ENCODE measurements around the gene OR2T4. TPM values are rescaled to one million over a fixed set of nuclear protein-coding genes. Genes with fewer than 3 reads are reported as not detected.

OR2T4 gene
- total RNA-seq, 3 donors from 2014 or later, result not detected

DNA sequence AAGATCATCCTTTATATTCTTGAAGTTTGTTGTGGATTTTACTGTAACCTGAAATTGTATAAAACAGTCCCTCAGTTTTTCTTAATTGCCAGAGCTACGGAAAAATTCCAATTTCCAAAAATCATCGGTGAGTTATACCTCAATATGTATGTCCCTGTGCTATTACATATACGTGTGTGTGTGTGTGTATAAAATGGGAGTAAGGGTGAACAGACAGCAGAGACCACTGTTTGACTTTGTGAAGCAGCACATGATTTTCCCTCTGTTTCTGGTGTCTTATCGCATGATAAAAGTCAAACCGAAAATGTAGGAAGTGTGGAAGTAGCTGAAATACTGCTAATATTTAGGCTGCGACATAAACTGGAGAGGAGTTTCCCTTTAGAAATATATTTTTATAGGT lies 42.6 kb downstream of the OR2T4 start:
- DNase-seq (no peak), ATAC-seq (no peak)
- peaks cover 3% of the 10 kb centered on the region for H3K9me3 Mint-ChIP-seq
- H3K4me1 Mint-ChIP-seq (ENCODE audit: low read depth), result no peaks in the 10 kb centered on the region
- H3K36me3 Mint-ChIP-seq (ENCODE audit: insufficient read depth), result no peaks in the 10 kb centered on the region
- no peak overlapping the region for H3K4me3 Mint-ChIP-seq
- H3K27me3 Mint-ChIP-seq (ENCODE audit: low read depth), result no peaks in the 10 kb centered on the region

DNA sequence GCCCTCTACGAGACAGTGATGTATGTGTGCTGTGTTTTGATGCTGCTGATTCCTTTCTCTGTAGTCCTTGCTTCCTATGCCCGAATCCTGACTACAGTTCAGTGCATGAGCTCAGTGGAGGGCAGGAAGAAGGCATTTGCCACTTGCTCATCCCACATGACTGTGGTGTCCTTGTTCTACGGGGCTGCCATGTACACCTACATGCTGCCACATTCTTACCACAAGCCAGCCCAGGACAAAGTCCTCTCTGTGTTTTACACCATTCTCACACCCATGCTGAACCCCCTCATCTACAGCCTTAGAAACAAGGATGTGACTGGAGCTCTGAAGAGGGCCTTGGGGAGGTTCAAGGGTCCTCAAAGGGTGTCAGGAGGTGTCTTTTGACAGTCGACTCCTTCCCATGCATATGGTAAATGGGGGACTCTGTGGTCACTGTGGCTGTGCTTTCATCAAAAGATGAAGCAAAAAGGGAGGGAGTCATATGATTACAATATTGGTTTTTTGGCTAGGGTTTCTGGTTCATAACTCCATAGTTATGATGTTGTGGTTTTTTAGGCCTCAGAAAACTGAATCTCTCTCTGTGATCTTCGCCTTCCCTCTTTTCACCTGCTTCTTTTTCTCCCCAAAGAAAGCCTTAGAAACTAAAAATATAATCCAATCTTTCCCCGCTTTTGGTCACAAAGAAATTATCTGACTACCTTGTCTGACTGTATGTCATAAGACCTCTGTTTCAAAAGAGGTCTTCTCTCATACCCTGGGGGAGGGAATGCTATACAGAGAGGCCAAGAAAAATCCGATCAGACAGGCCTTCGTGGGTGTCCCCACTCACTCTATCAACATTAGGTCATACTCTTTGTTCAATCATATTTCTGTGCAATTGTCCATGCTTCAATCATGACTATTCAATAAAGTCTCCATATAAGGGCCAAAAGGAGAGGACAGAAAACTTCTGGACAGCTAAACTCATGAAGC lies 45.5 kb downstream of the OR2T4 start:
- H3K9me3 Mint-ChIP-seq, result peaks cover 25% of the 10 kb centered on the region
- H3K4me1 Mint-ChIP-seq (ENCODE audit: low read depth), result no peaks in the 10 kb centered on the region
- ATAC-seq, result no peak
- H3K36me3 Mint-ChIP-seq (ENCODE audit: insufficient read depth), result peaks cover 3% of the 10 kb centered on the region
- no peak for DNase-seq
- H3K27me3 Mint-ChIP-seq (ENCODE audit: low read depth), result no peaks in the 10 kb centered on the region
- no peak overlapping the region for H3K4me3 Mint-ChIP-seq

Other genes starting within 250 kb of the OR2T4 start
- gene OR2M5, start 216.5 kb upstream of the OR2T4 start, total RNA-seq, result not detected
- gene OR2M2, start 186.8 kb upstream of the OR2T4 start, total RNA-seq, result not detected
- gene OR2M3, start 164.4 kb upstream of the OR2T4 start, total RNA-seq, result not detected
- gene OR2M4, start 130.2 kb upstream of the OR2T4 start, total RNA-seq, result not detected
- not detected for gene OR2T33, start 83.7 kb upstream of the OR2T4 start, total RNA-seq
- gene OR2T12, start 58.2 kb upstream of the OR2T4 start, total RNA-seq, result not detected
- gene OR2M7, start 37.1 kb upstream of the OR2T4 start, total RNA-seq, result not detected
- not detected for gene OR14C36, start 12.9 kb upstream of the OR2T4 start, total RNA-seq
- gene OR2T6, start 14.1 kb downstream of the OR2T4 start, total RNA-seq, result not detected
- gene OR2T1, start 41.4 kb downstream of the OR2T4 start, total RNA-seq, result not detected
- gene OR2T2, start 84.0 kb downstream of the OR2T4 start, total RNA-seq, result not detected
- not detected for gene OR2T3, start 111.7 kb downstream of the OR2T4 start, total RNA-seq
- gene OR2T5, start 126.9 kb downstream of the OR2T4 start, total RNA-seq, result not detected
- gene OR2G6, start 146.4 kb downstream of the OR2T4 start, total RNA-seq, result not detected
- not detected for gene OR2T29, start 201.1 kb downstream of the OR2T4 start, total RNA-seq
- gene OR2T34, start 213.1 kb downstream of the OR2T4 start, total RNA-seq, result not detected
- gene OR2T10, start 236.0 kb downstream of the OR2T4 start, total RNA-seq, result not detected

All from activated T-cell treated with anti-CD3 and anti-CD28 coated beads, Interleukin-2, amount 50 U/mL, for 4 hours (primary cell).